Measurements from ENCODE around the gene CASZ1.

The CASZ1 gene

DNA sequence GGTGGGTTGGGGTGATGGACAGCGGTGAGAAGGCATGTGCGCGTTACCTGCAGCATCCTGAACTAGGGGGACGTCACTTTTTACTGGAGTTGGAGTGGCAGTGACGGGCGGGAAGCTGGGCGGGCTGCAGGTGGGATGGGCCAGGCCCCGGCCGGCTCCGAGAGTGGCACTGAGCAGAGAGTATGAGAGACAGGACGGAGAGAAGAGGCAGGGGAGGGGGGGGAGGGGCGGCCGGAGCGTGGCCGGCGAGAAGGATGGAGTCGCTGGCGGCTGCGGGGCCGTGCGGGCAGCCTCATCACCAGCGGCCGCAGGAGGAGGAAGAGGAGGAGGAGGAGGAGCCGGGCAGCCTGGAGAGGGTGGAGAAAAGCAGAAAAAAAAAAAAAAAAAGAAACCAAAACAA, 154.5 kb downstream of the CASZ1 start:
- DNase-seq (ENCODE audit: low read depth in 1 of 2, low spot score in 1 of 2): no peak

GRCh38 chr1:10640843-10641553, 155.4 kb downstream of the CASZ1 start:
- no peak for TF ChIP-seq SPI1 (IDR thresholded peaks at IDR 0.05; ENCODE audit: borderline replicate concordance, low read depth)
- no peak for TF ChIP-seq GABPA (IDR thresholded peaks at IDR 0.05; ENCODE audit: low read depth)
- no peak for TF ChIP-seq CTCF (IDR thresholded peaks at IDR 0.05; ENCODE audit: insufficient read depth, low read length)
- TF ChIP-seq, protein P1, sequence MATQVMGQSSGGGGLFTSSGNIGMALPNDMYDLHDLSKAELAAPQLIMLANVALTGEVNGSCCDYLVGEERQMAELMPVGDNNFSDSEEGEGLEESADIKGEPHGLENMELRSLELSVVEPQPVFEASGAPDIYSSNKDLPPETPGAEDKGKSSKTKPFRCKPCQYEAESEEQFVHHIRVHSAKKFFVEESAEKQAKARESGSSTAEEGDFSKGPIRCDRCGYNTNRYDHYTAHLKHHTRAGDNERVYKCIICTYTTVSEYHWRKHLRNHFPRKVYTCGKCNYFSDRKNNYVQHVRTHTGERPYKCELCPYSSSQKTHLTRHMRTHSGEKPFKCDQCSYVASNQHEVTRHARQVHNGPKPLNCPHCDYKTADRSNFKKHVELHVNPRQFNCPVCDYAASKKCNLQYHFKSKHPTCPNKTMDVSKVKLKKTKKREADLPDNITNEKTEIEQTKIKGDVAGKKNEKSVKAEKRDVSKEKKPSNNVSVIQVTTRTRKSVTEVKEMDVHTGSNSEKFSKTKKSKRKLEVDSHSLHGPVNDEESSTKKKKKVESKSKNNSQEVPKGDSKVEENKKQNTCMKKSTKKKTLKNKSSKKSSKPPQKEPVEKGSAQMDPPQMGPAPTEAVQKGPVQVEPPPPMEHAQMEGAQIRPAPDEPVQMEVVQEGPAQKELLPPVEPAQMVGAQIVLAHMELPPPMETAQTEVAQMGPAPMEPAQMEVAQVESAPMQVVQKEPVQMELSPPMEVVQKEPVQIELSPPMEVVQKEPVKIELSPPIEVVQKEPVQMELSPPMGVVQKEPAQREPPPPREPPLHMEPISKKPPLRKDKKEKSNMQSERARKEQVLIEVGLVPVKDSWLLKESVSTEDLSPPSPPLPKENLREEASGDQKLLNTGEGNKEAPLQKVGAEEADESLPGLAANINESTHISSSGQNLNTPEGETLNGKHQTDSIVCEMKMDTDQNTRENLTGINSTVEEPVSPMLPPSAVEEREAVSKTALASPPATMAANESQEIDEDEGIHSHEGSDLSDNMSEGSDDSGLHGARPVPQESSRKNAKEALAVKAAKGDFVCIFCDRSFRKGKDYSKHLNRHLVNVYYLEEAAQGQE (IDR thresholded peaks at IDR 0.05; ENCODE audit: insufficient replicate concordance, low read depth): no peak
- no peak for TF ChIP-seq POLR2AphosphoS5 (IDR thresholded peaks at IDR 0.05; ENCODE audit: low read depth)
- no peak overlapping the region for H3K27ac ChIP-seq (replicated peaks)
- no peak overlapping the region for H3K4me3 ChIP-seq (replicated peaks; ENCODE audit: insufficient read depth, low read length)
- peaks cover 20% of the 10 kb centered on the region for H3K27me3 ChIP-seq (ENCODE audit: insufficient read depth, poor library complexity, severe bottlenecking)
- no peak for DNase-seq (ENCODE audit: low read depth in 1 of 2, low spot score in 1 of 2)

More for the DNA sequence above, 154.5 kb downstream of the CASZ1 start:
- TF ChIP-seq, protein P1 (IDR thresholded peaks at IDR 0.05; ENCODE audit: insufficient replicate concordance, low read depth): no peak
- no peak for TF ChIP-seq CTCF (IDR thresholded peaks at IDR 0.05; ENCODE audit: insufficient read depth, low read length)
- no peak for TF ChIP-seq GABPA (IDR thresholded peaks at IDR 0.05; ENCODE audit: low read depth)
- TF ChIP-seq POLR2AphosphoS5 (IDR thresholded peaks at IDR 0.05; ENCODE audit: low read depth): no peak
- no peak for TF ChIP-seq SPI1 (IDR thresholded peaks at IDR 0.05; ENCODE audit: borderline replicate concordance, low read depth)
- Histone ChIP-seq H3K4me3 (replicated peaks; ENCODE audit: insufficient read depth, low read length) (no peak overlapping the region), H3K27me3 (ENCODE audit: insufficient read depth, poor library complexity, severe bottlenecking) (peaks cover 19% of the 10 kb centered on the region), H3K27ac (replicated peaks) (no peak overlapping the region)

DNA sequence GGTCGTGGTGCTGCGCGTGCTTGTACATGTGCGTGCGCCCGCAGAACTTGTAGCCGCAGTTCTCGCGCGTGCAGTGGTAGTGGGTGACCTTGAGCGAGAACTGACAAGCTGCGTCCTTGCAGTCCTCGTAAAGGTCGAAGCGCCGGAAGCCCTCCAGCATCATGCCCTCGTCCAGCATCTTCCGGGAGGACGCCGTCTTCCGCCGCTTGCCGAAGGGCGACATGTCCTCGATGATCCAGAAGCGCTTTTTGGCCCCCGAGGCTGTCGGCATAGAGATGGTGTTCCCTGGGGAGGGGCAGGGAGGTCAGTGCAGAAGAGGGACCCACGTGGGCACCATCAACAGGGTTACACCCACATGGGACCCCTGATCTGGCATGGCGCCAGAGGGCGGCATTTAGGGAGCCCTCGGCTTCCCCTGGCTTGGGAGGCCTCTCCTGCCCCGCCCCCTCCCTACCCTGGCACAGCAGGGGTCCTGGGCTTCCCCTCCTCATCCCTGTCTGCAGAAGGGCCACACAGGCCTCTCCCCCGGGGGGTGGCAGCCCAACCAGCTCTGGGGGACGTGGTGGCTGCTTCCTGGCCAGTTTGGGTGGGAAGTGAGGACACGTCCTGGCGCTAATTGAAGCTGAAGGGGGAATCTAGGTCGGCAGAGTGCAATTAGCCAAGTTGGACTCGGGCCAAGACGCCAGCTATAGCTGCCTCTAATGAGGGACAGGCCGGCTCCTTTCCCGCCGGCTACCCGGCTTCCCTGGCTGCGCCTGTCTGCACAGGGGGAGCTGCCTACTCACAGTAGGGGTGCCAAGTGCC, 156.5 kb downstream of the CASZ1 start:
- Histone ChIP-seq H3K4me3 (replicated peaks; ENCODE audit: insufficient read depth, low read length) (no peak overlapping the region), H3K27ac (replicated peaks) (no peak overlapping the region), H3K27me3 (ENCODE audit: insufficient read depth, poor library complexity, severe bottlenecking) (peaks cover 22% of the 10 kb centered on the region)
- DNase-seq (ENCODE audit: low read depth in 1 of 2, low spot score in 1 of 2): no peak
- TF ChIP-seq, protein P1 (IDR thresholded peaks at IDR 0.05; ENCODE audit: insufficient replicate concordance, low read depth): no peak
- TF ChIP-seq SPI1 (IDR thresholded peaks at IDR 0.05; ENCODE audit: borderline replicate concordance, low read depth) (no peak), GABPA (IDR thresholded peaks at IDR 0.05; ENCODE audit: low read depth) (no peak), POLR2AphosphoS5 (IDR thresholded peaks at IDR 0.05; ENCODE audit: low read depth) (no peak), CTCF (IDR thresholded peaks at IDR 0.05; ENCODE audit: insufficient read depth, low read length) (no peak)
